HG02763 (cell line): ENCODE data around the gene KCNK1.
"Not testable (repeated sequence)": the region's sequence is repeated elsewhere in the genome, so short reads cannot be mapped to it uniquely, and the experiment has no call there.

Experiments
- ATAC-seq: cut with Tn5 transposase; IDR thresholded peaks from one replicate; pipeline ENCODE4 v1.9.1; 2021; ENCODE audit warnings: mild to moderate bottlenecking, moderate library complexity; ENCODE audit not compliant: unreplicated experiment

Gene KCNK1

DNA sequence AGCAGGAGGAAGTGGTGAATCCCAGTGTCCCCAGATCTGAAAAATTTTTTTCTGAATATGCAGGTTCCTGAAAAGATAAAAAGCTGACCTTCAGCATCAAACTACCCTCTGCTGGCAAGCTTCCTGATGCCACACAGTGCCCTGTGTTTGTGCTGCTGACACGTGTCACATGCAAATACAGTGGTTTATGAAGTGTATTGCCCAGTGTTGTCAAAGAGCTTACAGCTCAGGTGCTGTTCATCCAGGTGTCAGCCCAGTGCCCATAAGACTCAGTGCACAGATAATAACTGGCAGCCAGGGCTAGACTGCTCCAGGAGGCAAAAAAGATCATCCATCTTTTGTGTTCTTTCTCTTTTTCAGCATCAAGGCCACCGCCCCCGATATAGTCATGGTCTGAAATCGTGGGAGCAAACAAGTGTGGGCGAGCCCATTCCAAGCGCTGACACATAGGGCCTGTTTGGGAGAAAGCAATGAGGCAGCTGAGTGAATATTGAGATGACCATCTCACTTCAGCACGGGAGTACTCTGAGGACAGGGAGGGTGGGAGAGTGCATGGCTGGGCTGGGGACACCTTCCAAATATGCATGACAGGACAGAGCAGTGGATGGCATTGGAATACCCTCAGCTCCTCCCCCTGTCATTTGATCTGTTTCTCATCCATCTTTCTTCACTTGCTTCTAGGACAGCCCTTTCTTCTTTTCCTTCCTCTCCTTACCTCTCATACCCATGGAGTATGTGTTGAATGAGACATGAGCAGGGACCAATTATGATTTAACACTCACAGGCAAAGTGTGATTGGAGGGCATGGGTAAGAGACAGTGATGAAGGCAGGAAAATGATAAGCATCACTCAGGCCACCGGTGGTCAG is 6.4 kb upstream of the KCNK1 start:
- peak; percentile 86 for ATAC-seq

DNA sequence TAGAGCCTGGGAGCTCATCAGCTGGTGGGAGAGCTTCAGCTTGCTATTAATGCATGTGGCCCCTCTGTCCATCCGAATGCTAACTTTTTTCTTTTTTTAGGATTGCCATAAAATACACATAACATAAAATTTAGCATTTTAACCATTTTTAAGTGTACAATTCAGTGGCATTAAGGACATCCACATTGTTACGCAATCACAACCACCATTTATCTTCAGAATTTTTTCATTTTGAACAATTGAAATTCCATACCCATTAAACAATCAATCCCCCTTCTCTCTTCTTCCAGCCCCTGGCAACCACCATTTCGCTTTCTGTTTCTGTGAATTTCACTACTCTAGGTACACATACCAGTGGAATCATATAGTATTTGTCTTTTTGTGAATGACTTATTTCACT is 4.9 kb upstream of the KCNK1 start:
- no peak for ATAC-seq

DNA sequence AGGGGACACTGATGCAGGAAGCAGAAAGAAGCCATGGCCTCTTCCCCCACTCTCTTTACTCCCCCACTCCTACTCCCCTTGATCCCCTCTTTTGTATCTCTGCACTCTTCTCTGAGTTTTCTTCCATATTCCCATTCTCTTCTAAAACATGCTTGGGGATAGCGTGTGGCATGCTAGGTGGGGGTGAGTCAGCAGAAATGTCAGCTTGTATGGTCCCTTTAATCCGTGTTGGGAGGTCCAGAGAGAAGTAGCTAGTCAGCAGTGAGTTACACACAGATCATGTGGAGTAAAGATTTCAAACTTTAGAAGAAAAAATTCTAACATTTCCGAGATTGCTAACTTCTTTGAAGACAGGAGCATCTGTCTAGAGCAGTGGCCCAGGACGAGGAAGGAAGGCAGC is 4.0 kb upstream of the KCNK1 start:
- no peak for ATAC-seq

DNA sequence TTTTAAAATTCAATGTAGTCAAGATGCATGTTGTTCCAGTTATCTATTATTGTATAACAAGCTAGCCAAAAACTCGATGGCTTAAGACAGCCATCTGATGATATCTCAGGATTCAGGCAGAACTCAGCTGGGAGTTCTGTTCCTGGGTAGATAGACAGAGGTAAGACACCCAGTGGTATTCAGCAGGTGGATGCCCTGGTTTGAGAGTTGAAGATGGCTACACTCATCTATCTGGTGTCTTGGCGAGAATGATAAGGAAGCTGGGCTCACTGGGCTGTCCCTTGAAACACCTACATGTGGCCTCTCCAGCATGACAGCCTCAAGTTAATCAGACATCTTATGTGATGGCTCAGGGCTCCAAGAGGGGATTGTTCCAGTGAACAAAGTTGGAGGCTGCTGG is 3.3 kb upstream of the KCNK1 start:
- no peak for ATAC-seq

DNA sequence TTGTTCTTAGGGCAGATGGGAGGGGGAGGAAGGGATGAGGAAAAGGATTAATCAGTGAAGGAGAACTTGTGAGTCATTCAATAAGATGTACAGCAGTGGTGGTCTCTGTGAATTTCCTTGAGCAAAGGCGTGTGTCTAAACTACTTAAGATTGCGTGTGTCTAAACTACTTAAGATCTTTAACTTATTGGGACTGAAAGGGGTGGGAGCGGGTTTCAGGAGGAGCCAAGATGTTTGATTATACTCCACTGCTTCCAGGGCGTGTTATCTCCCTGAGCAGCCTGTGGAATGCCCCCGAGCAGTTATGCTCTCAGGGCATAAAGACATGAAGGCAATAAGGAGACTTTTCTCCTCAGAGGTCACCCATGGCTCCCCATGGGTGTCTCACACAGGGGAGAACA is 2.5 kb upstream of the KCNK1 start:
- not testable (repeated sequence) for ATAC-seq

DNA sequence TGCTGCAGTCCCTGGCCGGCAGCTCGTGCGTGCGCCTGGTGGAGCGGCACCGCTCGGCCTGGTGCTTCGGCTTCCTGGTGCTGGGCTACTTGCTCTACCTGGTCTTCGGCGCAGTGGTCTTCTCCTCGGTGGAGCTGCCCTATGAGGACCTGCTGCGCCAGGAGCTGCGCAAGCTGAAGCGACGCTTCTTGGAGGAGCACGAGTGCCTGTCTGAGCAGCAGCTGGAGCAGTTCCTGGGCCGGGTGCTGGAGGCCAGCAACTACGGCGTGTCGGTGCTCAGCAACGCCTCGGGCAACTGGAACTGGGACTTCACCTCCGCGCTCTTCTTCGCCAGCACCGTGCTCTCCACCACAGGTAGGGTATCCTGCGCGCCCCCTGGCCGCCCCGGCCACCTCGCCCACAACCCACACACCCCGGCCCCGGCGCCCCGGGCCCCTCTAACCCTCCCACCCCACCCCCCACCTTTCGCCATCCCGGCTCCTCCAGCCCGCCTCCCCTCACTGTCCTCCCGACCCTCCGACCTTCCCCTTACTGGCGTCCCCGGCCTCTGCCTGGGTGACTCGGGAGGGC is 352 bp downstream of the KCNK1 start:
- peak; percentile 36 for ATAC-seq

DNA sequence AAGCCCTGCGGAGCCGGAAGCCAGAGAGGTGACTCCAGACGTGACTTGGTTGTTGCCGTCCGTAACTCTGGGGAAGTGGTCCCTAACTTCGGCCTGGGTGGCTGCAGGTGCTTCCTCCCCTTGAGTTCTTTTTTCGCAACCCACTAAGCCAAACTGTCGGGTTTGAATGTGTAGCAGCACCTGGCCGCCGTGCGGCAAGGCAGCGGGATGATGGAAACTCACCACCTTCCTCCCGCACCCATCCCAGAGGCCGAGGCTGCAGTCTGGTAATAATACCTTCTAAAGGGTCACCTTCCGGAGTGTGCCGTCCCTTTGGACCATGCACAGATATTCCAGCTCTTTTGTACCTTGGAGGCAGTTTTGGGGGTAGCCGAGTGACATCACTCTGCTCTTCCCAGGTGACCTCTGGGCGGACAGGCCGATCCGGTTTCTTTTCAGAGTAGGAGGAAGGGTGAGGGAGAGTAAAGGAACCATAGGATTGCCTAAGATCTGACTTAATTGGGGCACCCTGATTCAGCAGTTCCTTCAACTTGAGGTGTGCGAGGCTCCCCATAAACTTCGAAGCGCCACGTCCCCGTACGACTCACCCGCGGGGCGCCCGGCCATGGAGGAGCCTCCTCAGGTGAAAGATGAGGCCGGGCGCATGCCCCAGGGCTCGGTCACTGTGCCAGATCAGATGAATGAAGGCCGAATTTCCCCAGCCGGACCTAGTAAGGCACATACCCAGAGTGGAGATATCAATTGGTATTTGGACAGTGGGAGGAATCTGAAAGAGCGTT is 1.0 kb downstream of the KCNK1 start:
- ATAC-seq: peak; percentile 43

DNA sequence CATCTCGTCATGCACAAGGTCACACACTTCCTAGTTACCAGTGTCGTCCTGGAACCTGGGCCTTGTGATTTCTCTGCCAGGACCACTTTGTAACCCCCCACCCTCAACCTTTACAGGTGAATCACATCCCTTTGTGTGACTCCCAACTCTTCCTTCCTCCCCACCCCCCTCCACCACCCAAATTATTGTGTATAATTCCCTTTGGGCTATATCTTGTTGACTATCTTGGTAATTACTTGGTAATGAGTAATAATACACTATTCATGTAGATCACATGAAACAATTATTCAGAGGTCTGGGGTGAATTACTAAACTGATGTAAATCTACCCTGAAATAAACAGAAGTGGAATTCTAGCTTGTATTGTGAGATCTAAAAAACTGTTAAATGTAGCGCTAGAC is 1.7 kb downstream of the KCNK1 start:
- ATAC-seq: no peak

DNA sequence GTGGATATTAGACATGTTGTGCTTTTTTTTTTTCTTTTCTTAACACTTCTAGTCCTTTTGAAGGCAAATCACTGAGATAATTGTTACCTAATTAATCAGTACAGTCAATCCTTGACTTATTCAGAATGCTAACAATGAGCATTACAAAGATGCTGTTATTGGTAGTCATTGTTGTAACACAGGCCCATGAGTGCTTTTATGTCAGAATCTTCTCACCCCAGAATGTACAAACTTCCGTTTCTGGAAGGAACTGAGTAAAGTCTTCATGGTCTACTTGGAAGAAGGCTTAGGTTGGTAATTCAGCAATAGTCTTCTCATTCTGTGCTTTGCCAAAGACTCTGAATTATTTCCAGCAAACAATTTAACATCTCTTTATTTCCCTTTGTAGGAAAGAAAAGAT is 3.1 kb downstream of the KCNK1 start:
- no peak for ATAC-seq

DNA sequence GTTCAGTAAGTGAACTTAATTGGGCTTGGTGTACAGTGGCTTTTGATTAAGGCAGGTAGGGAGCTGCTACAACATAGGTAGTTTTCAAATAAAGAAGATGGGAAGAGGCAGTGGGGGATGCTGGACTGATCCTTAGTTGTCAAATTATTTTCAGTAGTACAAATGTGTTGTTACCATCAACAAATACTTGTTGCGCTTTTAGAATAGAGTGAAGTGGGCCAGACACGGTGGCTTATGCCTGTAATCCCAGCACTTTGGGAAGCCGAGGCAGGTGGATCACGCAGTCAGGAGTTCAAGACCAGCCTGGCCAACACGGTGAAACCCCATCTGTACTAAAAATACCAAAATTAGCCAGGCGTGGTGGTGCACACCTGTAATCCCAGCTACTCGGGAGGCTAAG is 5.5 kb downstream of the KCNK1 start:
- ATAC-seq: not testable (repeated sequence)

DNA sequence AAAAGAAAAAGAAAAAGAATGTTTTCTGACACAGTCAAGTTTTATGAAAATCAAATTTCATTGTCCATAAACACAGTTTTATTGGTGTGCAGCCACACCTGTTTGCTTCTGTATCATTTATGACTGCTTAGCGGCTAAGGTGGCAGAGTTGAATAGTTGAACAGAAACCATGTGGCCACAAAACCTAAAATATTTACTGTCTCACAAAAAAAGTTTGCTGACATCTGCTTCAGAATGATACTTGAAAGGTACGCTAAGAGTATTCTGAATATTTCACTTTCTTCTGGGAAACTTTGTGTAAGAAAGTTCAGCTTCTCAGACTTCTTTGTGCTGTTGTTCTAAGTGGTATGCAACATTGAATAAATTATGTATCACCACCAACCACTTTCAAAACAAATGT is 6.2 kb downstream of the KCNK1 start:
- ATAC-seq: no peak

DNA sequence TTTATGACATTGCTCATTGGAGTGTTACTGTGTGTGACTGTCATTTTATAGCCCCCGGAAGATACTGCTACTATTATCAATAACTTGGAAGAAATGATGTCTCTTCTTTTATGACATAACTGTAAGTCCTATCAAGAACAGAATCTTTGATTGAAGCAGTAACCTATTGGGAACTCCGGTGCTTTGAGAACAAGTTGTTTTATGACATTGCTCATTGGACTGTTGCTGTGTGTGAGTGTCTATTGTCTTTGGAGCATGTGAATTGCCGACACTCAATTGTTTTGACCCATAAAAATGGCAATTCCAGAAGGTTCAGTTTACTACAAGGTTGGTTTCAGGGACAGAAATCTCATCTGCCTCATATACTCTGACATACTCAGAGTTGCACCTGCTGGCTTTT is 8.0 kb downstream of the KCNK1 start:
- no peak for ATAC-seq

DNA sequence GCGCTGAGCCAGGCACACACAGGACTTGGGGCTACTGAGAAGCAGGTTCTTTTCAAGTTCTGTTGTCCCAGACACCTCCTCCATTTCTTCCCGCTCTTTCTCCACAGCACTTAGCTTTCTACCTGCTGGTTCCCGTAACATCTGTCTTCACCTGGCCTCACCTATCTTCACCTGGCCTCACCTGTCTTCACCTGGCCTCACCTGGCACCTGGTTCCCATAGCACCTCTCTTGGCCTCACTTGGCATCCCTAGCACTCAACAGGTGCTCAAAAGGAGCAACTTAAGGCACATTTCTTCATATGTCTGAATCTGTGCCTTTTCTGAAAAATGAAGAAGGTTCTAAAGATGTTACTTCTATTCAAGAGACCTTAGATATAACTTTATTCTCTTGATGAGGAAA is 10.4 kb downstream of the KCNK1 start:
- no peak for ATAC-seq

DNA sequence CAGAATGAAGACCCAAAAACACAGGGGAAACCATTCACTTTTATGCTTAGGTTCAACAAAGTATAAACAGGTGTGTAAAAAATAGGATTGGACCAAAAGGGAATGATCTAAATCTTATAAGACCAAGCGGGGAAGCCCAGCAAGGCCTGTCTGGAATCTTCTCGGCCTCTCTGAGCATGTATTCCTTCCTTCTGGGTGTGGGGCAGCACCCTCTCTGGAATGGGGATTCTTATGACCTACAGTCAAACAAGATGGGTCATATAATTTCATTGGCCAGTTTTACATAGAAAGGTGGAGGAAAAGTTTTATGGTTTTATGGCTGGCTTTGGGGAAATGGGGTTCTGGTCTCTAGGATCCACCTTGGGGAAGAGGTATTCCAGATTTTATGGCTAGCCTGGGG is 11.2 kb downstream of the KCNK1 start:
- no peak for ATAC-seq

DNA sequence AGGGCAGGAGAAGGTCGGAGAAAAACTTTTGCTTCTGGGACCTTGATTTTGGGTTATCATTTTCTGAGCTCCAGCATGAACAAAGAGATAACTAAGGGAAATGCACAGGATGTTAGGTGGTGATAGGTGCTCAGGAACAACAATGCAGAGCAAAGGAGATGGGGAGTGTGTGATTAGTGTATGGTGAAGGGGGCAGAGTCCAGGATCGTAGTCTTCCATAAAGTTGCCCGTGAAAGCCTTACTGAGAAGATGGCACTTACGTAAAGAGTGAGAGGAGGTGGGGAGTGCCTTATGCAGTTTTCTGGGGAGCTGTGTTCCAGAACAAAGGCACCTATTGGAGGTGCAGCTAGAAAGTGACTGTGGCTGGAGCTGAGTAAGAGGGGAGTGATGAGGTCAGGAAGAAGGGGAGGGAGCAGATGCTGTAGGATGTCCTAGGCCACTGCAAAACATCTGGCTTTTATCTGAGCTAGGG is 11.6 kb downstream of the KCNK1 start:
- ATAC-seq: no peak

DNA sequence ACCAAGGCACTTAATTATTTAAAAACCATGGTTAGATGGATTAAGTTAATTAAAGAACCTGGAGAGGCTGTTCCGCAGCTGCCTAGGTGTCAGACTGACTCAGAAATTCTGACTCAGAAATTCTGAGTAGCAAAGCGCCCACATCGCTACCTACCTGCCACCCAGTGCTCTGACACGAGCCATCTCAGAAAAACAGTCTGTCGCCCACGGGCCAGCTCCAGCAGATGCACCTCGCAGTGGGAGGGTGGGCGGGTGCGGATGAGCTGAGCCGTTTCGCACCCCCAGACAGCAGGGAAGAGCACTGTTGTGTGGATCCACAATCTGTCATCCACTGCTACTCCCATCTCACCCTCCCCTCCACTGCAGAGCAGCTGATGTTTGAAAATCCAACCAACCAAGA is 13.5 kb downstream of the KCNK1 start:
- ATAC-seq: no peak

DNA sequence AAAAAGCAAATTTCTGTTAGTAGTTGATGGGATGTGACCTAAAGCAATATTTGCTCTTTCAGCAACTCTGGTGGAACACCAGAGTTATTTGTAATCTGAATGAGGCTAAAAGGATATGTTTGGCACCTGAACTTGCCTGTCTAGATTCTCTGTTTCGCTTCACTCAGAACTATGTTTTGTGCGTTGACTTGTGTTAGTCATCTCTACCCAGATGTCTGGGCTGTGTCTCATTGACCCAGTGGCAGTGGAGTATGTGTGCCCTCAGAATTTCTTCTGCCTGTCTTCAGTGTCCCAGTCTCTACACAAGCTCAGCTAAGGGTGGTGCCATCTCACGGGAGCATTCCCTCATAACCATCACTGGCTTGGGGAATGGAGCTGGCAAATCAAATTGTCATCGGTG is 13.9 kb downstream of the KCNK1 start:
- no peak for ATAC-seq

DNA sequence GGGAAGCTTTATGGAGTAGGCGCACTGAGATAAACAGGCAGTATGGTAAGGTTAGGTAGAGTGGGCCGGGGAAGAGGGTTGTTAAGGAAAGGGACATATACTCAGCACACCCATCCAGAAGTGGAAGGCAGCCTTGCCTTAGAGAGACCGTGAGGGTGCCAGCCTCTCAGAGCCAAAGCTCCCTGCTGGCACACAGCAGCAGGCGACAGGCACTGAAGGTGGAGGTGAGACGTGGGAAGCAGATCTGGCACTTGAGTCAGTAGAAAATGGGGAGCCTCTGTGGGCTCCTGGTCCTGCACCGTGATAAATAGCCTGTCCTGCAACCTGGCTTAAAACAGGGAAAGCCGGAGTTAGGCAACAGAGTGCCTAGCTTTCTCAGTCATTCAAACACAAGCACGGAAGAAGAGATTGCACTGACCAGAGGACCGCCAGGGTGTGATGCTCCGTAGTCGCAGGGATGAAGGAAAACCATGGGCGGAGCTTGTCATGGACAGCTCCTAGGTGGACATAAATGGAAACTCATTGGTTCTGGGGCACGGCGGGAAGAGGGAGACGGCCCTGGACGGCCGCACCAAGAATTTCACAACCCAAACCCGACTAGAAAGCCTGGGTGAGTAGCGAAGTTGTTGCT is 15.5 kb downstream of the KCNK1 start:
- ATAC-seq: no peak

DNA sequence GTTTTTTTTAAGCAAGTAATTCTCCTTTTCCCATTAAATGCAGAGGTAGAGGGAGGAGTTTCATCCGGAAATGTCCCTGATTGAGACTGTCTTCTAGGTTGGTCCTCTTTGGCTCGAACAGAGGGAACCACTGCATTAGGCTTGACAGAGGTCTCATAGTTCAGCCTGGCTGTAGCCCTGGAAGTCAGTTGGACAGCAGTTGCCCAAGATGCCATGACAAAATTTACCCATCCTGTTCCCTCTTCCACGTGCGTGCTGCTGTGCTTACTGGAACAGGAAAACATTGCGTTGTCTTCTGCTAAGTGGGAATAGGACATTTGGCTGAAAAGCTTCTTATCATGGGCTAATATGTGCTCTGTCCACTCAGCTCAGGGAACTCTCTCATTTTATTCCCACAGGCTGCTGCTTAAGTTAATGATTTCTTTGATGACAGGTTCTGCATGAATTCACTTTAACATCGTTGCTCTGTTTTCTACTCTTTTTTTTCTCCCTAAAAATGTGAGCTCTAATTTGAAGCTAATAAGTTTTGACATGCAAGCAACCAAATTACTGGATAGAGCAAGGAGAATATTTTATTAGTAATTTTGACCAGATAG is 18.0 kb downstream of the KCNK1 start:
- ATAC-seq: no peak

DNA sequence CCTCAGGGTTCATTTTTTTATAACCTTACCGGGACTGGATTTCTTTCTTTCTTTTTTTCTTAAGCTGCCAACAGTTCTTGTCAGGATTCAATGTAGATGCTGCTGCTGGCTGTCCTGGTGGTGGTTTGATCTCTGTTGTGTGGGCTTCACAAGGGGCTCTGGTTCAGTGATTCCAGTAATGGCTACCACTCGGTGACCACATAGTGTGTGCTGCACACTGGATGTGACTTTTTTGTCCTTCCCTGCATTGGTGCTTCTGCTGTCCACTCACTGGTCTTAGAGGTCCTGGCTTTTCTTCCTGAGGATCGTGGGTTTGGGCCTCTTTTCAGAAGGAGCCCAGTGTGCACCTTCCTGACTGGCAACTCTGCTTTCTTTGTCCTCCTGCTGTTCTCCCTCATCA is 18.5 kb downstream of the KCNK1 start:
- no peak for ATAC-seq
